Measurements from ENCODE around the gene ZNF45. TPM values are rescaled to one million over a fixed set of nuclear protein-coding genes. Genes with fewer than 3 reads are reported as not detected.
"Not testable (repeated sequence)": the region's sequence is repeated elsewhere in the genome, so short reads cannot be mapped to it uniquely, and the experiment has no call there.

ZNF45 gene
- total RNA-seq, 1 donor from 2014 or later = 13.1 TPM

GRCh38 chr19:43950834-43951645 lies 16.0 kb upstream of the ZNF45 start, which contains the start of gene ZNF221:
TSS of gene ZNF221 (plus strand) at chr19:43951228. CDS start at chr19:43962727, 11,499 bp downstream.
- Histone ChIP-seq H2AFZ (replicated peaks) (peak within 1 kb of the TSS; percentile 100), H3K79me2 (ENCODE audit: low read depth) (peaks cover 10% of the 10 kb centered on the region), H3K27me3 (peaks cover 3% of the 10 kb centered on the region), H3K4me1 (no peaks in the 10 kb centered on the region), H3K4me3 (peak within 1 kb of the TSS; percentile 95), H3K9me3 (ENCODE audit: low read depth) (peaks cover 9% of the 10 kb centered on the region), H4K20me1 (ENCODE audit: low read depth) (no peaks in the 10 kb centered on the region), H3K27ac (no peak within 1 kb of the TSS), H3K36me3 (peaks cover 5% of the 10 kb centered on the region), H3F3A (ENCODE audit: low read depth) (peaks cover 4% of the 10 kb centered on the region), H3K9ac (peak within 1 kb of the TSS; percentile 61), H3K4me2 (peak within 1 kb of the TSS; percentile 98)
- Mint-ChIP-seq H3K27me3 (ENCODE audit: insufficient read depth, low read depth) (peaks cover 8% of the 10 kb centered on the region), H3K4me3 (peak within 1 kb of the TSS; percentile 99), H3K9me3 (peaks cover 58% of the 10 kb centered on the region), H3K4me1 (peaks cover 6% of the 10 kb centered on the region), H3K27ac (peak within 1 kb of the TSS; percentile 93), H3K36me3 (peaks cover 29% of the 10 kb centered on the region)
- DNase-seq (ENCODE audit: low spot score) = peak; percentile 96
- TF ChIP-seq EZH2 (IDR thresholded peaks at IDR 0.05) (no peak), EZH2phosphoT487 (IDR thresholded peaks at IDR 0.05) (no peak)
- TF ChIP-seq, protein P1, sequence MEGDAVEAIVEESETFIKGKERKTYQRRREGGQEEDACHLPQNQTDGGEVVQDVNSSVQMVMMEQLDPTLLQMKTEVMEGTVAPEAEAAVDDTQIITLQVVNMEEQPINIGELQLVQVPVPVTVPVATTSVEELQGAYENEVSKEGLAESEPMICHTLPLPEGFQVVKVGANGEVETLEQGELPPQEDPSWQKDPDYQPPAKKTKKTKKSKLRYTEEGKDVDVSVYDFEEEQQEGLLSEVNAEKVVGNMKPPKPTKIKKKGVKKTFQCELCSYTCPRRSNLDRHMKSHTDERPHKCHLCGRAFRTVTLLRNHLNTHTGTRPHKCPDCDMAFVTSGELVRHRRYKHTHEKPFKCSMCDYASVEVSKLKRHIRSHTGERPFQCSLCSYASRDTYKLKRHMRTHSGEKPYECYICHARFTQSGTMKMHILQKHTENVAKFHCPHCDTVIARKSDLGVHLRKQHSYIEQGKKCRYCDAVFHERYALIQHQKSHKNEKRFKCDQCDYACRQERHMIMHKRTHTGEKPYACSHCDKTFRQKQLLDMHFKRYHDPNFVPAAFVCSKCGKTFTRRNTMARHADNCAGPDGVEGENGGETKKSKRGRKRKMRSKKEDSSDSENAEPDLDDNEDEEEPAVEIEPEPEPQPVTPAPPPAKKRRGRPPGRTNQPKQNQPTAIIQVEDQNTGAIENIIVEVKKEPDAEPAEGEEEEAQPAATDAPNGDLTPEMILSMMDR (IDR thresholded peaks at IDR 0.05) = peak; percentile 70

DNA sequence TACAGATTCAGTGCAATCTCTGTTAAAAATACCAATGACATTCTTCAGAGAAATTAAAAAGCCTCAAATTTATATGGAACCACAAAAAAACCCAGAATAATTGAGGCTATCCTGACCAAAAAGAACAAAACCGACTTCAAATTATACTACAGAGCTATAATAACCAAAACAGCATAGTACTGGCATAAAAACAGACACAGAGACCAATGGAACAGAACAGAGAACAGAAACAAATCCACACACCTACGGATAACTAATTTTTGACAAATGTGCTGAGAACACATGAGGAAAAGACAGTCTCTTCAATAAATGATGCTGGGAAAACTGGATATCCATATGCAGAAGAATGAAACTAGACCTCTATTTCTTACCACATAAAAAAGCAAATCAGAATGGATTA lies 14.7 kb upstream of the ZNF45 start:
- H3K79me2 ChIP-seq (ENCODE audit: low read depth); H2AFZ ChIP-seq (replicated peaks); H3K36me3 ChIP-seq; H3K27me3 Mint-ChIP-seq (ENCODE audit: insufficient read depth, low read depth); H3K9ac ChIP-seq; H3K4me1 Mint-ChIP-seq; H3K27ac ChIP-seq; DNase-seq (ENCODE audit: low spot score); H3K4me1 ChIP-seq; H3K9me3 ChIP-seq (ENCODE audit: low read depth); H3K27ac Mint-ChIP-seq; H3K4me2 ChIP-seq; H3K4me3 ChIP-seq; H3K27me3 ChIP-seq; H4K20me1 ChIP-seq (ENCODE audit: low read depth); H3F3A ChIP-seq (ENCODE audit: low read depth): not testable (repeated sequence)
- Mint-ChIP-seq H3K36me3 (peaks cover 18% of the 10 kb centered on the region), H3K9me3 (peaks cover 54% of the 10 kb centered on the region), H3K4me3 (peak overlapping the region; percentile 12)

GRCh38 chr19:43947412-43947811 lies 12.3 kb upstream of the ZNF45 start:
- H3K27me3 Mint-ChIP-seq (ENCODE audit: insufficient read depth, low read depth); H3K4me3 Mint-ChIP-seq; H3K27ac ChIP-seq; H3K9me3 ChIP-seq (ENCODE audit: low read depth); H3K4me2 ChIP-seq; H3K27me3 ChIP-seq; H3K27ac Mint-ChIP-seq; H3K4me1 ChIP-seq; H3K36me3 ChIP-seq; H3K79me2 ChIP-seq (ENCODE audit: low read depth); H3K4me1 Mint-ChIP-seq; H3K9ac ChIP-seq; H3K4me3 ChIP-seq; H3K36me3 Mint-ChIP-seq; H3F3A ChIP-seq (ENCODE audit: low read depth); DNase-seq (ENCODE audit: low spot score); H2AFZ ChIP-seq (replicated peaks); H4K20me1 ChIP-seq (ENCODE audit: low read depth): not testable (repeated sequence)
- H3K9me3 Mint-ChIP-seq = peaks cover 46% of the 10 kb centered on the region

- no peaks in the 10 kb centered on the region for H3K27me3 Mint-ChIP-seq (ENCODE audit: insufficient read depth, low read depth)
These were observed 6.1 kb upstream of the ZNF45 start for GRCh38 chr19:43941209-43941608.

More at GRCh38 chr19:43941209-43941608, 6.1 kb upstream of the ZNF45 start:
- no peak overlapping the region for H3K4me3 Mint-ChIP-seq
- no peaks in the 10 kb centered on the region for H3F3A ChIP-seq (ENCODE audit: low read depth)
- H3K4me1 Mint-ChIP-seq = no peaks in the 10 kb centered on the region
- no peak overlapping the region for H3K27ac Mint-ChIP-seq
- H2AFZ ChIP-seq (replicated peaks) = no peak overlapping the region
- no peaks in the 10 kb centered on the region for H4K20me1 ChIP-seq (ENCODE audit: low read depth)
- no peaks in the 10 kb centered on the region for H3K36me3 ChIP-seq
- H3K4me1 ChIP-seq = no peaks in the 10 kb centered on the region
- H3K27me3 ChIP-seq = peaks cover 19% of the 10 kb centered on the region
- TF ChIP-seq EZH2 (IDR thresholded peaks at IDR 0.05) (no peak), EZH2phosphoT487 (IDR thresholded peaks at IDR 0.05) (no peak)
- TF ChIP-seq, protein P1 (IDR thresholded peaks at IDR 0.05) = no peak
- H3K9me3 Mint-ChIP-seq = peaks cover 15% of the 10 kb centered on the region
- no peak overlapping the region for H3K27ac ChIP-seq
- H3K36me3 Mint-ChIP-seq = no peaks in the 10 kb centered on the region
- no peak overlapping the region for H3K4me3 ChIP-seq
- DNase-seq (ENCODE audit: low spot score) = no peak
- no peaks in the 10 kb centered on the region for H3K79me2 ChIP-seq (ENCODE audit: low read depth)
- H3K4me2 ChIP-seq = no peak overlapping the region
- H3K9me3 ChIP-seq (ENCODE audit: low read depth) = peaks cover 4% of the 10 kb centered on the region
- no peak overlapping the region for H3K9ac ChIP-seq

Data from neural progenitor cell (in vitro differentiated cells).